Uterus (tissue), 4 donors: Measurements from ENCODE around the gene H6PD. TPM values are rescaled to one million over a fixed set of nuclear protein-coding genes. Genes with fewer than 3 reads are reported as not detected.

Experiments
- DNase-seq, 2 donors: peaks; one replicate each; pipeline ENCODE4 v3.0.0-alpha.2; 2019 to 2020
- H3K27ac ChIP-seq, 2 donors: fragments of 200-600 bp; sonication (generic); 1 replicate in 1 of 2; 2 replicates in 1 of 2; pipeline ENCODE4 v1.5.1; 2016 to 2018
- H3K27me3 ChIP-seq, 2 donors: fragments of 200-600 bp; sonication (generic); one replicate each; pipeline ENCODE4 v1.5.1; 2018 to 2019; ENCODE audit warnings: control low read depth in 1 of 2
- H3K36me3 ChIP-seq, 2 donors: fragments of 200-600 bp; sonication (generic); one replicate each; pipeline ENCODE4 v1.5.1; 2019; ENCODE audit warnings: control low read depth in 1 of 2
- H3K4me1 ChIP-seq, 2 donors: fragments of 200-600 bp; sonication (generic); one replicate each; pipeline ENCODE4 v1.5.1; 2018 to 2019; ENCODE audit warnings: control low read depth in 1 of 2
- H3K4me3 ChIP-seq, 2 donors: fragments of 200-600 bp; sonication (generic); 1 replicate in 1 of 2; 2 replicates in 1 of 2; pipeline ENCODE4 v1.5.1; 2018 to 2019; ENCODE audit warnings: mild to moderate bottlenecking in 1 of 2
- H3K9me3 ChIP-seq, 2 donors: fragments of 200-600 bp; sonication (generic); one replicate each; pipeline ENCODE4 v1.5.1; 2019; ENCODE audit warnings: control low read depth in 1 of 2
- CTCF ChIP-seq, 4 experiments: fragments of 200-600 bp in 2 of 4; fragments of 450-650 bp in 2 of 4; sonication (generic) in 2 of 4; IDR thresholded peaks; one replicate each; pipeline ENCODE4 v1.5.1; 2016 to 2019; ENCODE audit warnings: antibody characterized with exemption in 4 of 4, mild to moderate bottlenecking in 2 of 4, moderate library complexity in 1 of 4
- POLR2A ChIP-seq, 2 donors: fragments of 450-650 bp; IDR thresholded peaks; one replicate each; pipeline ENCODE4 v1.6.1; 2016; ENCODE audit warnings: antibody characterized with exemption in 2 of 2, mild to moderate bottlenecking in 1 of 2, moderate library complexity in 1 of 2
- intact Hi-C: fragments of 100-400 bp; cut with DNase I; formaldehyde crosslinking; loops from one replicate; pipeline ENCODE4 v1.15.1; 2023; ENCODE audit warnings: low total_unique reads
- total RNA-seq, 4 donors: library from RNA; depleted of rRNA in 3 of 4; stranded (reverse); fragments of >200 nt in 3 of 4; gene quantifications; one replicate each; pipeline versions ENCODE4 v1.1.0 to v1.2.4, GENCODE V29; 2014 to 2023
- donor health status: DM: yes; HTN: yes; CAD: no.

The H6PD gene
- total RNA-seq, 4 donors from 2014 or later: 28.4 to 107 (median 49.7) TPM

DNA sequence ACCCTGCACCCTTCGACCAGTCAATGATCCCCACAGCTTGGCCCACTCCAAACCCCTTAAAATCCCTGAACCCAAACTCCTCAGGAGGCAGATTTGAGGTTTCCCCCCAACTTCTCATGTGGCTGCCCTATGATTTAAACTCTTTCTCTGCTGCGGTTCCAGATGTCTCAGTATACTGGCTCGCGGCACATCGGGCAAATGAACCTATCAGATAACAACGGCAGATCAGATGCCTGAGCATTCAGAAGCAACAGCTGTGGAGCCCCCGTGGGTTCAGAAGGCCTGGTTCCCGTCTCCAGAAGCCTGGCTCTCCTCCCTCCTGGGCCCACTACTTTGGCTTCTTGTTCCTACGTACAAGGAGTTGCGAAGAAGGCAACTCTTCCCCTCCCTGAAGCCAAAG lies 43.3 kb upstream of the H6PD start:
- H3K27ac ChIP-seq: no peak overlapping the region
- intact Hi-C loops: loop anchor here (10.0 kb wide), 1 partner anchor 46 kb away; no protein-coding TSS in a partner anchor
- H3K27me3 ChIP-seq: no peaks in the 10 kb centered on the region
- no peaks in the 10 kb centered on the region for H3K9me3 ChIP-seq
- no peaks in the 10 kb centered on the region for H3K36me3 ChIP-seq
- no peak for DNase-seq
- no peak overlapping the region for H3K4me3 ChIP-seq
- TF ChIP-seq CTCF (IDR thresholded peaks at IDR 0.05): no peak
- TF ChIP-seq POLR2A (IDR thresholded peaks at IDR 0.05): no peak
- no peaks in the 10 kb centered on the region for H3K4me1 ChIP-seq

DNA sequence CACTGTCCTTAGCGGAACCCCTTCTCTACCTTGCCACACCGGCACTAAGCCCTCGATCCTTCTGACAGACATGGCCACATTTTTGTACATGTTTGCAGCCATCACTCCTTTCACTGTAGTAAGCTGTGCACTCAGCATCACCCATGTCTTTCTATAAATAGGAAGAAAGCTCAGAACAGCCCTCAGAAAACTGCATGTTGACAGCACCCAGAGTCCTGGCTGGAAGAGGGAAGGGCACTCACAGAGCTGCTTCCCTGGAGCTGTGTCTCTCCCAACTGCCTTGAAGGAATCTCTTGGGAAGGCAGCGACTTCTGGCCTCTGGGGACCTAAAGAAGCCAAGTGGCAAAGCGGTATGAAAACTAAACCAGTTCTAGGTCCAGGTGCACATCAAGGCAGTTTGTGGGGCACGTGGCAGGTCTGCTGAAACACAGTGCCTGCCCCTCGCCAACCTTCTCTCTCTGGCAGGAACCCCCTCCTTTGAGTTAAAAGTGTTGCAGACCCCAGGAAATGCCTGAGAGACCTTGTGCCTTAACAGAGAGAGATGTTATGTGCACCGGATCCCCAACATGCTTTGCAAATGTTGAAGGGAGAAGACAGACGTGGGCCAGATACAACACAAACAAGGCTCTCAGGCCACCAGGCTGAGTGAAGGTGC lies 41.9 kb upstream of the H6PD start:
- H3K36me3 ChIP-seq: no peaks in the 10 kb centered on the region
- no peaks in the 10 kb centered on the region for H3K4me1 ChIP-seq
- no peak overlapping the region for H3K27ac ChIP-seq
- intact Hi-C loops: loop anchor here (10.0 kb wide), 1 partner anchor 48 kb away; no protein-coding TSS in a partner anchor
- no peak for DNase-seq
- TF ChIP-seq POLR2A (IDR thresholded peaks at IDR 0.05) (no peak), CTCF (IDR thresholded peaks at IDR 0.05) (no peak)
- no peaks in the 10 kb centered on the region for H3K9me3 ChIP-seq
- H3K4me3 ChIP-seq: no peak overlapping the region
- H3K27me3 ChIP-seq: no peaks in the 10 kb centered on the region

DNA sequence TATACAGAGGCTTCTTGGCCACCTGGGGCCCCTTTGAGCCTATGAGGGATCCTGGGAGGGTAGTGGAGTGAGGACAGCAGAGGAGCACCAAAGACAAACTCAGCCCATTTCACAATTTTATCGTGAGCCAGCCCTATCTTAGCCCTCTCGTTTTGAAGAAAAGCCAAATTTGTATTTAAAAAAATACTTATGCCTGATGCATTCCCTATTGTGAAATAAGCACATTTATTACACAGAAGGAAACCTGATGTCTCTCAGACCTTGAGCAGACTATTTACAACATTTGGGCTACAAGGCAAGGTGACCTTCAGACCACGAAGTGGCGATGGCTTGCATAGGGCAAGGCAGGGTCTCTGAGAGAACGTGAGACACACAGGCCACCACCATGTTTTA lies 41.3 kb upstream of the H6PD start:
- Histone ChIP-seq H3K9me3 (no peaks in the 10 kb centered on the region), H3K4me3 (no peak overlapping the region), H3K36me3 (no peaks in the 10 kb centered on the region), H3K27ac (no peak overlapping the region), H3K4me1 (no peaks in the 10 kb centered on the region), H3K27me3 (no peaks in the 10 kb centered on the region)
- TF ChIP-seq CTCF (IDR thresholded peaks at IDR 0.05) (no peak), POLR2A (IDR thresholded peaks at IDR 0.05) (no peak)
- intact Hi-C loops: loop anchor here (10.0 kb wide), 1 partner anchor 48 kb away; no protein-coding TSS in a partner anchor
- DNase-seq: no peak

DNA sequence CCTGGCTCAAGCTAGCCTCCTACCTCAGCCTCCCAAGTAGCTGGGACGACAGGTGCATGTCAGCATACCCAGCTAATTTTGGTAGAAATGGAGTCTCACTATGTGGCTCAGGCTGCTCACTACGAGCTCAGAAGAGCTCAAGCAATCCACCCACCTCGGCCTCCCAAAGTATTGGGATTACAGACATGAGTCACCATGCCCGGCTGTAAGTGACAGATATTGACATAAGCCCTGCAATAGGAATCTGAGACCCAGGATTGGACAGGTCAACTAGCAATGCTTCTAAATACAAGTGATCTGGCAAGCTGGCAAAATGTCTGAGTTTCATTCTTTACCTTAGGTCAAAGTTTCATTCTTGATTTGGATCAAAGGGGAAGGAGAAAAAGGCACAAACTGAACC lies 40.5 kb upstream of the H6PD start:
- TF ChIP-seq POLR2A (IDR thresholded peaks at IDR 0.05) (no peak), CTCF (IDR thresholded peaks at IDR 0.05) (no peak)
- intact Hi-C loops: loop anchor here (10.0 kb wide), 1 partner anchor 49 kb away; no protein-coding TSS in a partner anchor
- H3K36me3 ChIP-seq: no peaks in the 10 kb centered on the region
- no peaks in the 10 kb centered on the region for H3K27me3 ChIP-seq
- H3K4me3 ChIP-seq: no peak overlapping the region
- H3K9me3 ChIP-seq: no peaks in the 10 kb centered on the region
- no peak overlapping the region for H3K27ac ChIP-seq
- H3K4me1 ChIP-seq: no peaks in the 10 kb centered on the region
- DNase-seq: no peak

DNA sequence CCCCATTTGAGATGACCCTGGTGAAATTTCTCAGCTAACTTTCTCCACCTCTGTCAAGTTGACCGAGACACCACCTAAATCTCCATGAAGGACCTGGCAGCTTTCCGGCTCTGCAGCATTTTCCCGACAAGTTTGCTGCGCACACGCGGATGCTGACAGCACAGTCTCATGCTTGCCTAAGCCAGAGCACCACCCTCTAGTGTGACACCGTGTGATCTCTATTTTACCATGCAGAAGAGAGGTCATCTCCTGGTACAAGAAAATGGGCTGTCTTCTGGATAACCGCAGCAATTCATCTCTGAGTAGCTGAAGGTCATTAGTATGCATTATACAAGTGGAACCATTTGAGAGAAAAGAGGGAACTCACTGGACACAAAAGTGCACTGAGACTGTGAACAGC lies 38.9 kb upstream of the H6PD start:
- Histone ChIP-seq H3K36me3 (no peaks in the 10 kb centered on the region), H3K27me3 (no peaks in the 10 kb centered on the region), H3K4me3 (no peak overlapping the region), H3K27ac (peak overlapping the region in 1 of 2 donors; percentile 47), H3K4me1 (no peaks in the 10 kb centered on the region), H3K9me3 (no peaks in the 10 kb centered on the region)
- DNase-seq: no peak
- TF ChIP-seq POLR2A (IDR thresholded peaks at IDR 0.05) (no peak), CTCF (IDR thresholded peaks at IDR 0.05) (no peak)
- intact Hi-C loops: loop anchor here (10.0 kb wide), 1 partner anchor 51 kb away; no protein-coding TSS in a partner anchor
